Activated T-helper 2 cell treated with anti-CD3 and anti-CD28 coated beads, Interferon-gamma antibody, Interleukin-2, Interleukin-4, amounts not matched to agents 10 μg/mL and 5 μg/mL and 100 μg/mL, durations not matched to agents 14 hours and 24 hours and 36 hours (primary cell): ENCODE measurements around the gene ABR. TPM values are rescaled to one million over a fixed set of nuclear protein-coding genes. Genes with fewer than 3 reads are reported as not detected.
"Not testable (repeated sequence)": the region's sequence is repeated elsewhere in the genome, so short reads cannot be mapped to it uniquely, and the experiment has no call there.

Experiments
- DNase-seq: peaks from one replicate; pipeline ENCODE4 v3.0.0; 2021; ENCODE audit warnings: low spot score
- H3K27ac Mint-ChIP-seq: one replicate; pipeline ENCODE4 v1.8.0; 2021; ENCODE audit warnings: mixed read lengths
- H3K27me3 Mint-ChIP-seq: one replicate; pipeline ENCODE4 v1.8.0; 2021; ENCODE audit warnings: low read depth, mixed read lengths
- H3K36me3 Mint-ChIP-seq: one replicate; pipeline ENCODE4 v1.8.0; 2021; ENCODE audit warnings: low read depth, mixed read lengths
- H3K4me1 Mint-ChIP-seq: one replicate; pipeline ENCODE4 v1.8.0; 2021; ENCODE audit warnings: low read depth, mixed read lengths
- H3K4me3 Mint-ChIP-seq: one replicate; pipeline ENCODE4 v1.8.0; 2021; ENCODE audit warnings: low read depth, mild to moderate bottlenecking, moderate library complexity, mixed read lengths
- H3K9me3 Mint-ChIP-seq: one replicate; pipeline ENCODE4 v1.8.0; 2021; ENCODE audit warnings: mixed read lengths
- intact Hi-C: fragments of 100-400 bp; cut with micrococcal nuclease; formaldehyde crosslinking; loops from one replicate; pipeline ENCODE4 v1.15.1; 2023
- total RNA-seq: library from RNA; stranded (reverse); gene quantifications from 2 replicates; pipeline ENCODE4 v1.2.3, GENCODE V29; 2022

Gene ABR
- total RNA-seq, 1 donor from 2014 or later, result 69.3 TPM

GRCh38 chr17:1003633-1003971 lies 176.2 kb downstream of the ABR start:
- H3K36me3 Mint-ChIP-seq, result peaks cover 46% of the 10 kb centered on the region
- peaks cover 5% of the 10 kb centered on the region for H3K4me1 Mint-ChIP-seq
- H3K4me3 Mint-ChIP-seq, result no peak overlapping the region

GRCh38 chr17:1002771-1003555 lies 176.8 kb downstream of the ABR start:
- Mint-ChIP-seq H3K36me3 (peaks cover 46% of the 10 kb centered on the region), H3K9me3 (no peaks in the 10 kb centered on the region), H3K27me3 (no peaks in the 10 kb centered on the region), H3K4me1 (peaks cover 9% of the 10 kb centered on the region), H3K4me3 (no peak overlapping the region), H3K27ac (no peak overlapping the region)
- no peak for DNase-seq
- intact Hi-C loops, result no loop called here

More at GRCh38 chr17:1003633-1003971, 176.2 kb downstream of the ABR start:
- DNase-seq, result no peak
- intact Hi-C loops, result no loop called here
- H3K9me3 Mint-ChIP-seq, result no peaks in the 10 kb centered on the region
- H3K27ac Mint-ChIP-seq, result no peak overlapping the region
- no peaks in the 10 kb centered on the region for H3K27me3 Mint-ChIP-seq

- DNase-seq, result no peak
- peaks cover 46% of the 10 kb centered on the region for H3K36me3 Mint-ChIP-seq
- H3K27ac Mint-ChIP-seq, result no peak overlapping the region
- no peak overlapping the region for H3K4me3 Mint-ChIP-seq
- no peaks in the 10 kb centered on the region for H3K9me3 Mint-ChIP-seq
- intact Hi-C loops, result no loop called here
- peaks cover 12% of the 10 kb centered on the region for H3K4me1 Mint-ChIP-seq
- no peaks in the 10 kb centered on the region for H3K27me3 Mint-ChIP-seq
Observed at GRCh38 chr17:1002412-1002753, 177.4 kb downstream of the ABR start.

GRCh38 chr17:1001640-1002411 lies 178.0 kb downstream of the ABR start:
- Mint-ChIP-seq H3K27ac (no peak overlapping the region), H3K27me3 (no peaks in the 10 kb centered on the region), H3K36me3 (peaks cover 46% of the 10 kb centered on the region), H3K9me3 (no peaks in the 10 kb centered on the region), H3K4me3 (no peak overlapping the region), H3K4me1 (peaks cover 12% of the 10 kb centered on the region)
- DNase-seq, result no peak
- intact Hi-C loops, result no loop called here

- intact Hi-C loops, result no loop called here
- no peak for DNase-seq
- Mint-ChIP-seq H3K4me3 (no peak overlapping the region), H3K27ac (no peak overlapping the region), H3K4me1 (peaks cover 12% of the 10 kb centered on the region), H3K36me3 (peaks cover 45% of the 10 kb centered on the region), H3K27me3 (no peaks in the 10 kb centered on the region), H3K9me3 (no peaks in the 10 kb centered on the region)
Observed at GRCh38 chr17:1000597-1001461, 179.0 kb downstream of the ABR start.

- no peaks in the 10 kb centered on the region for H3K27me3 Mint-ChIP-seq
- H3K9me3 Mint-ChIP-seq, result peaks cover 20% of the 10 kb centered on the region
- peak overlapping the region; percentile 95 for H3K4me3 Mint-ChIP-seq
- no peak for DNase-seq
- H3K4me1 Mint-ChIP-seq, result peaks cover 12% of the 10 kb centered on the region
- H3K36me3 Mint-ChIP-seq, result peaks cover 40% of the 10 kb centered on the region
- intact Hi-C loops, result loop anchor here (5.0 kb wide), 1 partner anchor 121 kb away; no protein-coding TSS in a partner anchor
- peak overlapping the region; percentile 65 for H3K27ac Mint-ChIP-seq
Observed at GRCh38 chr17:998111-998510, 181.7 kb downstream of the ABR start.

- peak within 1 kb of the TSS; percentile 95 for H3K4me3 Mint-ChIP-seq
- intact Hi-C loops, result loop anchor here (1.0 to 5.0 kb wide), 3 partner anchors 15 to 215 kb away; no protein-coding TSS in a partner anchor
- peaks cover 11% of the 10 kb centered on the region for H3K4me1 Mint-ChIP-seq
- H3K27ac Mint-ChIP-seq, result peak within 1 kb of the TSS; percentile 95
- peaks cover 24% of the 10 kb centered on the region for H3K9me3 Mint-ChIP-seq
- DNase-seq, result peak; percentile 91
- no peaks in the 10 kb centered on the region for H3K27me3 Mint-ChIP-seq
- peaks cover 28% of the 10 kb centered on the region for H3K36me3 Mint-ChIP-seq
Observed at GRCh38 chr17:996554-997344, 183.0 kb downstream of the ABR start, which contains the start of gene TIMM22. Gene TIMM22 (plus strand): TSS chr17:997129. CDS start chr17:997143, 14 bp downstream.

- not testable (repeated sequence) for H3K27ac Mint-ChIP-seq, H3K27me3 Mint-ChIP-seq, H3K4me3 Mint-ChIP-seq, DNase-seq
- H3K4me1 Mint-ChIP-seq, result peaks cover 11% of the 10 kb centered on the region
- intact Hi-C loops, result loop anchor here (5.0 kb wide), 1 partner anchor 118 kb away; no protein-coding TSS in a partner anchor
- peaks cover 16% of the 10 kb centered on the region for H3K36me3 Mint-ChIP-seq
- peaks cover 24% of the 10 kb centered on the region for H3K9me3 Mint-ChIP-seq
Observed at GRCh38 chr17:995324-995723, 184.5 kb downstream of the ABR start.

GRCh38 chr17:992933-993332 lies 186.8 kb downstream of the ABR start:
- peaks cover 3% of the 10 kb centered on the region for H3K4me1 Mint-ChIP-seq
- H3K4me3 Mint-ChIP-seq, result no peak overlapping the region
- no peaks in the 10 kb centered on the region for H3K27me3 Mint-ChIP-seq
- peaks cover 6% of the 10 kb centered on the region for H3K36me3 Mint-ChIP-seq
- no peak for DNase-seq
- H3K27ac Mint-ChIP-seq, result no peak overlapping the region
- H3K9me3 Mint-ChIP-seq, result peaks cover 24% of the 10 kb centered on the region
- intact Hi-C loops, result no loop called here

GRCh38 chr17:988561-988960 lies 191.2 kb downstream of the ABR start:
- Mint-ChIP-seq H3K9me3 (peaks cover 9% of the 10 kb centered on the region), H3K27me3 (no peaks in the 10 kb centered on the region), H3K4me1 (no peaks in the 10 kb centered on the region), H3K27ac (no peak overlapping the region), H3K36me3 (peaks cover 3% of the 10 kb centered on the region), H3K4me3 (no peak overlapping the region)
- no peak for DNase-seq
- intact Hi-C loops, result no loop called here

GRCh38 chr17:987931-988330 lies 191.8 kb downstream of the ABR start:
- intact Hi-C loops, result no loop called here
- H3K27ac Mint-ChIP-seq, result no peak overlapping the region
- H3K9me3 Mint-ChIP-seq, result peaks cover 2% of the 10 kb centered on the region

More at GRCh38 chr17:987931-988330, 191.8 kb downstream of the ABR start:
- no peak overlapping the region for H3K4me3 Mint-ChIP-seq
- H3K36me3 Mint-ChIP-seq, result no peaks in the 10 kb centered on the region
- no peak for DNase-seq
- H3K4me1 Mint-ChIP-seq, result no peaks in the 10 kb centered on the region
- H3K27me3 Mint-ChIP-seq, result no peaks in the 10 kb centered on the region
